ENCODE data around the gene AGRP.
"Not testable (repeated sequence)": the region's sequence is repeated elsewhere in the genome, so short reads cannot be mapped to it uniquely, and the experiment has no call there.

The AGRP gene, protein sequence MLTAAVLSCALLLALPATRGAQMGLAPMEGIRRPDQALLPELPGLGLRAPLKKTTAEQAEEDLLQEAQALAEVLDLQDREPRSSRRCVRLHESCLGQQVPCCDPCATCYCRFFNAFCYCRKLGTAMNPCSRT

DNA sequence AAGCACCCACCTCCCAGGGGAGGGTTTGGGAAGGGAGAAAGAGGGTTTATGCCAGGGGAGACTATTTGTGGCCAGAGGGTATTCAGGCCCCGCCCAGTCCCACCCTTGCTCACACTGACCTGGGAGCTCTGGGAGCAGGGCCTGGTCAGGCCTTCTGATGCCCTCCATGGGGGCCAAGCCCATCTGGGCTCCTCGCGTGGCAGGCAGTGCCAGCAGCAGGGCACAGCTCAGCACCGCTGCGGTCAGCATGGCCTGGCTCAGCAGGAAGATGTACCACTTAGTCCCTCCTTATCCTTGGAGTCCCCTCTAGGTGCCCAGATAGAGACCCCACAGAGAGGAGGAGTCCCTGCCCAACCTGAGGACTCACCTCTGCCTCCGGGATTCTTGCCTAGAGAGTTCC is at the start of gene AGRP:
Gene AGRP (minus strand): TSS at position 398 of the 400 bp plus-strand sequence. CDS start 149 bp downstream, at position 249.
- DNase-seq (ENCODE audit: low read depth in 2 of 3, low spot score in 2 of 3), result no peak

DNA sequence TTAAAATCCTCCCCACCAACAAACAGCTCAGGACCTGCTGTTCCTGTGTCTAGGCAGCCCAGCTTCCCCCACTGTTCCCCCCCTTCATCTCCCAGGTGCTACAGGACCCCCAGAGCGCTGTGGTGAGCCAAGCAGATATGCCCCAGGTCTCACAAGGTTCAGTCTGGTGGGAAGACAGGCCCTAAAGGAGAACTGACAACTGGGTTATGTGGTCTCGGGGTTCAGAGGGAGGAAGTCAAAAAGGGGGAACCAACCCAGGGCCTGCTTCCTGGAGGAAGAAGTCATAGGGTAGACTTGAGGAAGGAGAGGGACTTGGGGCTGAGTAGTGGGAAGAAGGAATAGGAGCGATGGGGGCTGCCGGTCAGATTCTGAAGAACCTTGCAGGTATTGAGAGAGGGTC is 47.9 kb upstream of the AGRP start:
- DNase-seq (ENCODE audit: low read depth in 2 of 3, low spot score in 2 of 3), result no peak

DNA sequence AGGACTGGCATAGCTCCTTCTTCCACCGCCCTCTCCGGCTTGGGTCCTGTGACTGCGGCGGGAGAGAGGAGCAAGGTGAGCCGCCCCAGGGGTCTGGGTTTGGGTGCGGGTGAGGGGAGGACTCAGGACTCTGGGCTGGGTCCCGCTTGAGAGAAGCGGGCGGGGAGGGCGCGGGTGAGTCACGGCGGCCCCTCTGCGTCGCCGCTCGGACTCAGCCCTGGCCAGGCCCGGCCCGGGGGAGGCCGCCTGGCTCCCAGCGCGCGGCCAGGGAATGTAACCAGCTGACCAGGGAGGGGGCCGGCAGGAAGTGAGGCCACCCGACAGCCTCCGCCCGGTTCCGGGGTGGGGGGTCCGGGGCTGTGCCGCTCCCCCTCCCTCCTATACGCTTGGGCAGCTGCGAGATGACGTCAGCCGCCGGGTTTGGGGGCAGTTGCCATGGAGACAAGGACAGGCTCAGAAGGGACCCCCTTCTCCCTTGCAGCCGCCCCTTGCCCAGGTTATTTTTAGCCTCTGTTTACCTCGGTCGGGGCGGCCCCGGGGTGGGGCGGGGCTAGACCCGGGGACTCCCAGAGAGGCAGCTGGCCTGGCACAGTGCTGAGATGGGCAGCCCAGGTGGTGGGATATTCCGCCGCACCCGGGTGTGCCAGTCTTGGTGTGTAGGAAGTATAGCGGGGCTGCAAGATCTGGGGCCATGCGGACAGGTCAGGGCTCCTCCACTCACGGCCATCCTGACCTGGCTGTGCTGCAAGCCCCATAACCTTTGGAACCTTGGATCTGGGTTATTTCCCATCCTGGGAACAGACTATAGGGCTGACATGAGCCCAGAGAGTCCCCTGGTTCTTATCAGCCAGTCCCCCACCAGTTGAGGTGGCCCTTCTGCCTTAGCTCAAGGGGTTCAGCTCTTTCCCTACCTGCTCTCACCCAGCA is 46.9 kb upstream of the AGRP start:
- DNase-seq (ENCODE audit: low read depth in 2 of 3, low spot score in 2 of 3), result no peak

DNA sequence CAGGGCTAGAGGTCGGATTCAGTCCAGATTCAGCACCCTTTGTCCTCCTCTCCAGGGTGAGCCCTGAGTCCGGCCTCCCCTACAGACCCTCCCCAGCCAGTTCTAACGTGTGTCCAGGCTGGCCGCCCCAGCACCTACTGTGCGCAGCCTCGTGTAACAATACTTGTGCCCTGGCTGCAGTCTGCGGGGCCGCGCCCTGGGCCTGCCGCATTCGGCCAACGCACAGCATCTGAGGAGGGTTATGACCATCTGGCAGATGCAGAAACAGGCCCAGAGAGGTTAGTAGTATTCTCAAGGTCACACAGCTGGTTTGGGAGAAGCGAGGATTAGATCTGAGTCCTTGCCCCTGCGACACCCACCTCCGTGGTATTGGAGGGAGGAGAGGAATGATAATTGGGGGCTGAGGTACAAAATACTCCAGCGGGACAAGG is 46.2 kb upstream of the AGRP start:
- no peak for DNase-seq (ENCODE audit: low read depth in 2 of 3, low spot score in 2 of 3)

DNA sequence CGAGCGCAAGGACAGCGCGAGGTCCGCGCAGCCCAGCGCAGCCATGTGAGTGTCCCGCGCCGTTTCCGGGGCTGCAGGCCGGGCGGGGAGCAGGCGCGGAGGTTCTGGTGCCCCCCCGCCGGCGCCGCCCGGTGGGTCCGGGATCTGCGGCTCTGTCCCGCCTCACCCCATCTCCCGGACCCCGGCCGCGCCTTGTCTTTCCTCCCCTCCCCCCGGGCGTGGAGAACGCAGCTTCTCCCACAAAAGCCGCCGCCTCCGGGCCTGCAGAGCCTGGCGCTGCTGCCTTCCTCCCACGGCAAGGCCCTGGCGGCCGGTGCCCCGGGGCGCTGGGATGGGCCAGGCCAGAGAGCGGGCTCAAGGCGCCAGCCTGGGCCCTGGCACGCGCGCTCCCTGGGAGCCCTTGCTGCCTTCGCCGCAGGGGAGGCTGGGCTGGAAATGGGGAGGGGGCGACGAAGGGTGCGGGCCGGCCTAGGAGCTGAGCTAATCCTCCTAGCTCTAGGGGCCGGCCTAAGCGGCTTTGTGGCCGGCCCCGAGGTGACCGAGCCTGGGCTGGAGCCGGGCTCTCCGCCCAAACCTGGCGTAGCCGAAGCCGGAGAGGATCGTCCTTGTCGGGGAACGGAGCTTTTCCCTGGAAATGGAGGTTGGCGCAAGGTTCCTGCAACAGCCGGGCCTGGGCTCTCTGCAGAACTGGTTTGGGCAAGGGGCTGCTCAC is 45.7 kb upstream of the AGRP start:
- no peak for DNase-seq (ENCODE audit: low read depth in 2 of 3, low spot score in 2 of 3)

DNA sequence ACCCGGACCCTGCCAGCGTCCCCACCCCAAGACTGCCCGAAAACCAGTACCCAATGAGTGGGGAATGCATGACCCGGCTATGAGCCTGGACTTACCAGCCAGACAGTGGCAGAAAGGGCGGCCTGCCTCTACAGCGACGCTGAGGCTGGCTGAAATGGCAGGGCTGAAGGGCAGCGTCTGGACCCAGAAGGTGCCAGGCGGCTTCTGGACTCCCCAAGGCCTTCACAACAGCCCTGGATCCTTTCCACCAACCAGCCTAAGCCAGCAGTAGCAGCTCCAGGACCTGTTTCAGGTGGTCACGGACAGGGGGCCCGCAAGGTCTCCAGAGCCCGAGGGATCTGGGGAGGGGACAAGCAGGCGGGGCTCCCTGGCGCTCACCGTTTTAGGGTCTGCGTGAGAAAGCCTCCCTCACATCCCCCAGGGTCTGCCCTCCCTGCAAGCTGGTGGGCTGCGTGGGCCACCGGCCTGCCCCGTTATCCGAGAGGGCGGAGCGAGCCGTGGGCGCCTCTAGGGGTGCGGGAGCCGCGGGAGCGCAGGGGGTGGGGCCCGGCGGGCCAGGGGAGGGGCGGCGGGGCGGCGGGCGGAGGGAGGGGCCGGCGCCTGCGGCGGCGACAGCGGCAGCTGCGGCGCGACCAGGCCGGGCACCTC is 45.0 kb upstream of the AGRP start, which contains the start of gene RIPOR1:
Gene RIPOR1 (plus strand): TSS at position 608 of the 648 bp plus-strand sequence. CDS start 9,618 bp downstream, outside the sequence.
- DNase-seq (ENCODE audit: low read depth in 2 of 3, low spot score in 2 of 3), result no peak

DNA sequence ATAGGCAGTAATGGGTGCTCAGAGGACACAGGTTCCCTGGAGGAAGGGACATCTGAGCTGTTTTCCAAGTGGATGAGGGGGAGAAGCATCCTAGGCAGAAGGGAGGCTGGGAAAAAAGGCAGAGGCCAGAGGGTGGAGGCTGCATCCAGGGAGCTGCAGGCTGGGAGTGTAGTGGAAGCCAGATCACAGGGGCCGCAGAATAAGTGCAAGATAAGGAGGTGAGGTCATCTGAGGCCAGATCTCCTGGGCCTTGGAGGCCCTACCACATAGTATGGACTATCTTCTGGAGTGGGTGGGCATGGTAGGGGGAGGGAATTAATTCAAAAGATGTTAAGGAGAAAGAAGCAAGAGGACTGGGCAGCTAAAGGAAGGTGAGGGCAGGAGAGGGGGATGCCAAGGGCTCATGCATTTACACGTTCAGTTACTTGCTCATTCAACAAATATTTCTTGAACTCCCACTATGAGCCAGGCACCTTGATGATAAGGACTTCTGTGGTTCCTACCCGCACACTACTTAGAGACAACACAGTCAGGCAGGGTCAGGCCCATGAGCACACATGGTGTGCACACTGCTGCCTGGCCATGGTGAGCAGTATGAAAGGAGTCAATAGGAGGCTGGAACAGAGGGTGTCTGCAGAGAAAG is 42.9 kb upstream of the AGRP start:
- no peak for DNase-seq (ENCODE audit: low read depth in 2 of 3, low spot score in 2 of 3)

DNA sequence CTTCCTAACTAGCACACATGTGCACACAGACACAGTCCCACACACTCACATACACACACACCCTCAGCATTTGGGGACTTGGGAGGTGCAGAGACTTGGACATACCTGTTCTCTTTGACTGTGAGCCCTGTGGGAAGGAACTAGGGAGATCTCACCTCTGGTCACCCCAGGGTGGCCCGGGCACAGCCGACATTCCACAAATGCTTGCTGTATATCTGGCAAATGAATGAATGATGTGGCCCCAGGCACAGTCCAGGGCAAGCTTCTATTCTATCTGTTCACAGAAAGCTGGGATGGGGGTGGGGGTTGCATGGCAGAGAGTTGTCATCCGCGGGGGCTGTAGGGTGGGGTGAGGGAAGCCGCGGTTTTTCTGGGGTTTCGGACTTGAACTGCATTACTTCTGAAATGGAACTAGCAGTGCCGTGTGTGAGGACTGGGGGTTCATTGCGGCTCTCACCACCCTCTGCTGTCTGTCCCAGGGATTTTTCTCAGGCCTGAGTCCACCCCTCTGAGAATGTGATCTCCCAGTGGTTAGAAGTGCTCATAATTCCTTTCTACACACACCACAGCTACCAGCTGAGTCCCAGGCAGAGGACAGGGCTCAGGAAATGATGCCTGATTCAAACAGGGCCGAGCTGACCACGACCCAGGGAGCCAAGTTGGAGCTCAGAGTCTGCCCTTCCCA is 42.0 kb upstream of the AGRP start:
- DNase-seq (ENCODE audit: low read depth in 2 of 3, low spot score in 2 of 3), result no peak

DNA sequence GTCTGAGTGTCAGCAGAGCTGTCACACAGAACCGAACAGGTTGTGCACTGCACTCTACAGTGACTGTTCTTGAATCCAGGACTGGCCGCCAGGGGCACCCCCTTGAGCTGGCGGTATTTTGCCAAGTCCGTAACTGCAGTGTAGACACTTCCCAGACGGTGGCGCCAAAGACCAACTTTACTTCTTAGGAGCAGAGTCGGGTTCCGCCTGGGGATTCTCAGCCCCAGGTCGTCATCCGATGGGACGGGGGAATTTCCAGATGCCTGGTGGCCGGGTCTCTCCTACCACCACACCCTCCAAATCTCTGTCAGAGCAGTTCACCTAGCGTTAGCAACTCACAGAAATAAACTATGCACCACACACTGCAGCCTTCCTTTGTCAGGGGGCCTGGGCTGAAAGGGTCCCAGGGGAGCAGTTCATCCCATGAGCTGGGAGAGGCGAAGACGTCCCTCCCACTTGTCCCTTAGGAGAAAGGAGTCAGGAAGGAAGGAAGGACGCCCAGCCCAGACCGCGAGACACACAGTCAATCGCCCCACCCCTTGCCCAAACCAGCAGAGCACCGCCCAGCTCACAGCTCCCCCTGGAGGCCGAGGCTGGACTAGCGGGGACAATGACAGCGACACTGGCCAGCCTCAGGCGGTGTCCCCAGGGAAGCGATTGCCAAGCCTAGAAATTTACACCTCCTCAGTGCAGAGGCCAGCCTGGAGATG is 37.9 kb upstream of the AGRP start:
- peak; percentile 91 to 98 (median 96) for DNase-seq (ENCODE audit: low read depth in 2 of 3, low spot score in 2 of 3)

DNA sequence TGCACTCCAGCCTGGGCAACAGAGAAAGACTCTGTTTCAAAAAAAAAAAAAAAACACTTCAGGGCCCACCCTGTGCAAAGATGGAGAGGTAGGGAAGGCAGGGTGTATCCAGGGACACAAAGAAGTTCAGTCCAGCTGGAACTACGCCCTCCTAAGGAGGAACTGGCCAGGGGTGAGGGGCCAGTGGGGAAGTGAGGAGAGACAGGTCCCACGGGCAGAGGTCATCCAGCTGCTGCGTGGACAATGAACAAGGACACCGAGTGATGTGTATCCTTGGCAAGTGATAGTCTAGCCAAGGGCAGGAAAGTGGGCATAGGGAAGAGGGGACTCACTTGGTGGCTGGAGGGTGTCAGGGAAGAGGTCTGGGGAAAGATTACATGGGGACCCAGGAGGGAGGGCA is 35.9 kb upstream of the AGRP start:
- no peak for DNase-seq (ENCODE audit: low read depth in 2 of 3, low spot score in 2 of 3)

DNA sequence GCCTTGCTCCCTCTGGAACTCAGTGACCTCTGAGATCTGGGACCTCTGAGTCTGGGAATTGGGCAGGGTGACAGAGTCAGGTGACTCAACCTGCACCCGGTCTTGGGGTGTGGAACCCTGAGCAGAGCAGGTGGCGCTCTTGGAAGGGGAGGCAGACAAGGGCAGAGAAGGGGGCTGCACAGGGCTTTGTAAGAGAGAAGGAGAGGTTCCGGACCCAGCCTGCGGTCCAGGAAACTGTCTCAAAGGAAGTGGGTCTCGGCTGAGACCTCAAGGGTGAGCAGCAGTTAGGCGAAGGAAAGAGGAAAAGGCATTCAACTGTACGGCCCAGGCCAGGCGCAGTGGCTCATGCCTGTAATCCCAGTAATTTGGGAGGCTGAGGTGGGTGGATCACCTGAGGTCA is 35.3 kb upstream of the AGRP start:
- DNase-seq (ENCODE audit: low read depth in 2 of 3, low spot score in 2 of 3), result no peak

DNA sequence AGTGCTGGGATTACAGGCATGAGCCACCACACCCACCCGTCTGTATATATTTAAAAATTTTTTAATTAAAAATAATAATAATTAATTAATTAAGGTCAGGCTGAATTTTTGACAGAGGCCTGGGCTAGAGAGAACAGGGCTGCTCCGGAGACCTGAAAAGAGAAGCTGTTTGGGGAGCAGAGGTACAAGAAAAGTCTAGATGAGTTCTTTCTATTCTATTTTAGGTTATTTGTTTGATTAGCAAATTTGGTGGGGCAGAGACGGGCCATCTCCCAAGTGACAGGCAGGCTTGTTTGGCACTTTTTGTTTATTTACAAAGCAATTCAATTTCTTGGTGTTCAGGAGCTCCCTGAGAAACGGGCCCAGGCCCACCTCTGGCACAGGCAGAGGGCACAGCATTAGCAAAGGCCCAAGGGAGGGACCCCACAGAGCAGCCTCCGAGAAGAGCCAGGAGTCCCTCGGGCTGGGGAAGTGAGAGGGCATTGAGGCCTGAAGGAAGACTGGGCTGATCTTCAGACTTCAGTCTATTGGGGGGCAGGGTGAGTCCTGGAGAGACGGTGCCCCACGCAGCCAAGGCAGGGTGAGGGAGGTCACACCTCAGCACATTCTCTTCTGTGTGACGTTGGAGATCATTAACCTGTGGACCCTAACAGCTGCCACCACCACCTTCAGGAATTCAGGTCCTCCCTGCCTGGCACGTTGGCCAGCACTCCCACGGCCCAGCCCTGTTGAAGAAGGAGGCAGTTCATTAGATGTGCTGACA is 34.5 kb upstream of the AGRP start:
- DNase-seq (ENCODE audit: low read depth in 2 of 3, low spot score in 2 of 3), result no peak

DNA sequence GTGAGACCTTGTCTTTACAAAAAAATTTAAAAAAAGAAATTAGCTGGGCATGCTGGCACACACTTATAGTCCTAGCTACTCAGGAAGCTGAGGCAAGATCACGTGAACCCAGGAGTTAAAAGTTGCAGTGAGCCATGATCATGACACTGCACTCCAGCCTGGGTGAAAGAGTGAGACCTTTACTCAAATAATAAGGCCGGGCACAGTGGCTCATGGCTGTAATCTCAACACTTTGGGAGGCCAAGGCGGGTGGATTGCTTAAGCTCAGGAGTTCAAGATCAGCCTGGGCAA is 33.8 kb upstream of the AGRP start:
- no peak for DNase-seq (ENCODE audit: low read depth in 2 of 3, low spot score in 2 of 3)

DNA sequence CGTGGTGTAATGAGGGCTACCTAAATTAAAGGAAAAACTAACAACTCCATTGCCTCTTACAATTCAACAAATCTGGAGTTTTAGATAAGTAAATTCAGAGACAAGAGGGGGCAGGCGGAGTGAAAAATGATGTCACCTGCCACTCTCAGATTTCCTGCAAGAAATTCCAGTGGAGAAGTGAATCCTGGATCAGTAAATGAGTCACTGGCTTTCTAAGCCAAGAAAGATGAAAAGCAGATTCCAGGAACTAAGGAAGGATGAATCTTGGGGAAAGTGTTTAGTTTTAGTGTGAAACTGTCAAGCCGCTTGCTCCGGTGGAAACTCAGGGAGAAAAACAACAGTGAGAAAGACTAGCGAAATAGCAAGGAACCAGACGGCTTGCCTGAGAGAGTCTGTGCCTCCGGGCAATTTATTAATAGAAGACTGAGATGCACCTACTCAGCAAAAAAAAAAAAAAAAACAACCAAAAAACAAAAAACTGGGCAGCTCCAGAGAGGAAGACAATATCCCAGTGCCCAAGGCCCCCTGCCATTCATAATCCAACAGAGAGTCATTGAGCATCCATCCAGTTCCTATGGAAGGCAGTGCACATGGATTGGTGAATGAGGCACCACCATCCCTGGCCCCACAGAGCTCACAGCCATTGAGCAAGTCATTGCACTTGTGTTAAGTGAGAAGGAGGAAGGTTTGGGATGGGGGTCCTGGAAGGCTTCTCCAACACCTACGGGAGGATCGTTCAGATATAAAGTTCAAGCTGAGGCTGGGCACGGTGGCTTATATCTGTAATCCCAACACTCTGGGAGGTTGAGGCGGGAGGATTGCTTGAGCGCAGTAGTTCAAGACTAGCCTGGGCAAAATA is 33.2 kb upstream of the AGRP start:
- no peak for DNase-seq (ENCODE audit: low read depth in 2 of 3, low spot score in 2 of 3)

DNA sequence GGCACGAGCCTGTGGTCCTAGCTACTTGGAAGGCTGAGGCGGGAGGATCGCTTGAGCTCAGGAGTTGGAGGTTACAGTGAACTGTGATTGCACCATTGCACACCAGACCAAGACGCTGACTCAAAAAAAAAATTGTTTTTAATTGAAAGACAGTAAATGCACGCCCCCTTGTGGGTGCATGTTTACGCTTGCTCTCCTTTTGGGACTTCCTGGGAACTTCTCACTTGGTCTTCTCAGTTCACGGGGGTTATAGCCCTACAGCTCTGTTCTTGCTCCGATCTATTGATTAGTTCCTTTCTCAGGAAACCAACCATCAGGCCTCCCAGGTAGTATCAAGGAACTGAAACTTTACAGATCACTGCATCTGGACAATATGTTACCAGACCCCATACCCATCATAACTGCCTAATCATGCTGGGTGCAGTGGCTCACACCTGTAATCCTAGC is 31.1 kb upstream of the AGRP start:
- peak; percentile 29 to 45 (median 39) for DNase-seq (ENCODE audit: low read depth in 2 of 3, low spot score in 2 of 3)

DNA sequence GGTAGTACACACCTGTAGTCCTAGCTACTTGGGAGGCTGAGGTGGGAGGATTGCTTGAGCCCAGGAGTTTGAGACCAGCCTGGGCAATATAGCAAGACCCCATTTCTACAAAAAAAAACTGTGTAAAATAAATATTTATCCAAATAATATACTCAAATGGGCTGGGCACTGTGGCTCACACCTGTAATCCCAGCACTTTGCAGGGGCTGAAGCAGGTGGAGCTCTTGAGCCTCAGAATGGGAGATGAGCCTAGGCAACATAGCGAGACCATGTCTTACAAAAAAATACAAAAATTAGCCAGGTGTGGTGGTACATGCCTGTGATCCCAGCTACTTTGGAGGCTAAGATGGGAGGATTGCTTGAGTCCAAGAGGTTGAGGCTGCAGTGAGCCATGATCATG is 30.5 kb upstream of the AGRP start:
- DNase-seq (ENCODE audit: low read depth in 2 of 3, low spot score in 2 of 3), result not testable (repeated sequence)

DNA sequence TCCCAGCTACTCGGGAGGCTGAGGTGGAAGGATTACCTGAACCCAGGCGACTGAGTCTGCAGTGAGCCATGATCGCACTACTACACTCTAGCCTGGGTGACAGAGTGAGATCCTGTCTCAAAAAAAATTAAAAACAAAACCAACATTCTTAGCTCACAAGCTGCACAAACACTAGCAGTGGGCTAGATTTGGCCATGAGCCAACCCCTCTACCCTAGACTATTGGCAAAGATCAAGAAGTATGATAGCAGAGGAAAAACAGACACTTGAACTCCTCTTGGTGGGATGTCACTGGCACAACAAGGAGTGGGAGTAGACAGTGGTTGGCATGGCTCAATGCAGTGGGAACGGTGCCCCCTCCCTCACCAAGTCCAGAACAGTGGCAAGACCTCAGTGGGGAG is 25.7 kb upstream of the AGRP start:
- DNase-seq (ENCODE audit: low read depth in 2 of 3, low spot score in 2 of 3), result no peak

DNA sequence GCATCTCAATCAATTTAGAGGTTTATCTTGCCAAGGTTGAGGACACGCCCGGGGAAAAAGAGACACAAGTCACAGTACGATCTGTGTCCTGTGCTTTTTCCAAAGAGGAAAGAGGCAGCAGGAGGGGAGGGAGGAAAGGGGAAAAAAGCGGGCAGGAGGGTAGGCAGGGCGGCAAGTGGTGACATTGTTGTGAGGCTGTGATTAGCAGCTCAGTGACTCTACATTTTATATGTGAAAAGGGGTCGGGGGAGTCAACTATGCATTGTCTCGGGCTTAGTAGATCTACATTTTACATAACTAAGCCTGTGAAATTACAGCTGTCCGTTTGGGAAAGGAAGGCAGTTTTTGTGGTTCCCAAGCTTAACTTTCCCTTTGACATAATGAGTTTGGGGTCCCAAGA is 23.1 kb upstream of the AGRP start:
- no peak for DNase-seq (ENCODE audit: low read depth in 2 of 3, low spot score in 2 of 3)
